Psoas muscle (tissue), 8 donors: ENCODE results near the gene MAGT1. TPM values are rescaled to one million over a fixed set of nuclear protein-coding genes. Genes with fewer than 3 reads are reported as not detected.
"Not testable (repeated sequence)": the region's sequence is repeated elsewhere in the genome, so short reads cannot be mapped to it uniquely, and the experiment has no call there.

Source experiments
- ATAC-seq, 4 donors: fragments of 200-7000 bp; cut with Tn5 transposase; one replicate each; pipeline ENCODE4 v1.9.1; 2020; ENCODE audit warnings: moderate library complexity in 3 of 4, mild to moderate bottlenecking in 2 of 4
- DNase-seq, 2 donors: peaks; one replicate each; pipeline ENCODE4 v3.0.0-alpha.2; 2020
- H3K27ac ChIP-seq: fragments of 200-600 bp; one replicate; pipeline ENCODE4 v1.8.0; 2022
- H3K27me3 ChIP-seq, 3 donors: fragments of 200-600 bp in 1 of 3; one replicate each; pipeline versions ENCODE4 v1.6.1 to v1.8.0; 2013 to 2022; ENCODE audit warnings: low read length in 2 of 3, mild to moderate bottlenecking in 2 of 3, moderate library complexity in 1 of 3; ENCODE audit not compliant: insufficient read depth in 3 of 3
- H3K36me3 ChIP-seq, 2 donors: fragments of 200-600 bp in 1 of 2; one replicate each; pipeline versions ENCODE4 v1.6.1 to v1.8.0; 2013 to 2022; ENCODE audit warnings: low read depth in 1 of 2, mild to moderate bottlenecking in 1 of 2, moderate library complexity in 1 of 2; ENCODE audit not compliant: insufficient read depth in 1 of 2
- H3K4me1 ChIP-seq: fragments of 200-600 bp; one replicate; pipeline ENCODE4 v1.8.0; 2022
- H3K4me3 ChIP-seq: fragments of 200-600 bp; one replicate; pipeline ENCODE4 v1.8.0; 2022; ENCODE audit warnings: mild to moderate bottlenecking
- H3K9me3 ChIP-seq: fragments of 200-600 bp; one replicate; pipeline ENCODE4 v1.8.0; 2022
- CTCF ChIP-seq: fragments of 200-600 bp; IDR thresholded peaks from one replicate; pipeline ENCODE4 v1.8.0; 2022; ENCODE audit warnings: antibody characterized with exemption
- WGBS, 3 donors: extraction: QIAGEN DNeasy Blood & Tissue Kit; methylation state at CpG; one replicate each; pipeline versions ENCODE4 v1.1.6 to v1.1.7; 2013; 5-methylcytosine and 5-hydroxymethylcytosine counted together
- intact Hi-C, 2 donors: fragments of 100-400 bp; cut with DNase I; formaldehyde crosslinking; loops; one replicate each; pipeline versions ENCODE4 v1.11.0 to v1.14.2; 2022
- polyA plus RNA-seq, 3 donors: library from polyadenylated mRNA; stranded (reverse); fragments of 200-250 nt; gene quantifications; one replicate each; pipeline ENCODE4 v1.2.3, GENCODE V29; 2013
- total RNA-seq, 4 donors: library from RNA; stranded (reverse); fragmentation: NEBNext Ultra II Directional in 2 of 4; extraction: Animal tissue kit (Norgen Biotek cat#: 25700) in 2 of 4; gene quantifications; one replicate each; pipeline versions ENCODE4 v1.2.1 to v1.2.4, GENCODE V29; 2021 to 2023
- donor health status: healthy with polysubstance abuse.
- donor health status: DM: no; HTN: no; CAD: no; lungs with moderate emphysema.
- donor health status: Bipolar disorder and iron deficiency.
- donor health status: healthy.
- donor health status: DM: yes; HTN: yes; CAD: no.
- donor health status: DM: no; HTN: no; CAD: no.
- donor health status: DM: no; HTN: no; CAD: no.
- donor health status: DM: yes; HTN: yes; CAD: no.

Gene MAGT1
- total and polyA plus RNA-seq, 7 donors: 12.6 to 30.7 (median 23.6) TPM

- WGBS, 3 donors: 80 to 98% (median 90%) methylated on average over 1 of the region's 1 CpG
These were observed 40.7 kb upstream of the MAGT1 start for GRCh38 chrX:77935886-77936285.

GRCh38 chrX:77930581-77930980 lies 35.3 kb upstream of the MAGT1 start:
- intact Hi-C loops: no loop called here
- no peaks in the 10 kb centered on the region for H3K36me3 ChIP-seq
- no peak for DNase-seq
- whole genome bisulfite sequencing, 3 donors: 61 to 100% (median 90%) methylated on average over 1 of the region's 1 CpG
- H3K27me3 ChIP-seq: no peaks in the 10 kb centered on the region
- no peaks in the 10 kb centered on the region for H3K9me3 ChIP-seq
- no peak overlapping the region for H3K4me3 ChIP-seq
- no peak for TF ChIP-seq CTCF
- H3K4me1 ChIP-seq: no peaks in the 10 kb centered on the region
- H3K27ac ChIP-seq: no peak overlapping the region
- ATAC-seq: no peak

More at GRCh38 chrX:77935886-77936285, 40.7 kb upstream of the MAGT1 start:
- Histone ChIP-seq H3K27ac (no peak overlapping the region), H3K4me3 (no peak overlapping the region), H3K4me1 (no peaks in the 10 kb centered on the region), H3K36me3 (no peaks in the 10 kb centered on the region), H3K27me3 (no peaks in the 10 kb centered on the region), H3K9me3 (no peaks in the 10 kb centered on the region)
- intact Hi-C loops: no loop called here
- DNase-seq (no peak), ATAC-seq (peak in 1 of 4 donors; percentile 37)
- no peak for TF ChIP-seq CTCF

GRCh38 chrX:77925764-77926163 lies 30.5 kb upstream of the MAGT1 start:
- TF ChIP-seq CTCF: no peak
- WGBS, 3 donors: 44 to 58% (median 49%) methylated on average over 3 of the region's 3 CpGs
- ATAC-seq (no peak), DNase-seq (no peak)
- no peak overlapping the region for H3K4me3 ChIP-seq
- no peaks in the 10 kb centered on the region for H3K36me3 ChIP-seq
- intact Hi-C loops: no loop called here
- no peaks in the 10 kb centered on the region for H3K4me1 ChIP-seq
- no peak overlapping the region for H3K27ac ChIP-seq
- no peaks in the 10 kb centered on the region for H3K9me3 ChIP-seq
- no peaks in the 10 kb centered on the region for H3K27me3 ChIP-seq

- H3K9me3 ChIP-seq: no peaks in the 10 kb centered on the region
- no peaks in the 10 kb centered on the region for H3K27me3 ChIP-seq
- no peak overlapping the region for H3K4me3 ChIP-seq
- DNase-seq (no peak), ATAC-seq (no peak)
- 86 to 99% (median 96%) methylated on average over 8 of the region's 8 CpGs for WGBS, 3 donors
- intact Hi-C loops: no loop called here
- H3K4me1 ChIP-seq: no peaks in the 10 kb centered on the region
- no peaks in the 10 kb centered on the region for H3K36me3 ChIP-seq
- TF ChIP-seq CTCF: no peak
- H3K27ac ChIP-seq: no peak overlapping the region
These were observed 29.2 kb upstream of the MAGT1 start for GRCh38 chrX:77924320-77924859.

GRCh38 chrX:77922787-77923186 lies 27.6 kb upstream of the MAGT1 start:
- Histone ChIP-seq H3K9me3 (no peaks in the 10 kb centered on the region), H3K4me1 (no peaks in the 10 kb centered on the region), H3K4me3 (no peak overlapping the region), H3K27ac (no peak overlapping the region), H3K27me3 (no peaks in the 10 kb centered on the region), H3K36me3 (no peaks in the 10 kb centered on the region)
- DNase-seq (no peak), ATAC-seq (no peak)
- no peak for TF ChIP-seq CTCF
- intact Hi-C loops: no loop called here

GRCh38 chrX:77919370-77919769 lies 24.1 kb upstream of the MAGT1 start:
- H3K27me3 ChIP-seq, H3K4me1 ChIP-seq, H3K36me3 ChIP-seq, H3K4me3 ChIP-seq, H3K27ac ChIP-seq, DNase-seq, ATAC-seq, H3K9me3 ChIP-seq: not testable (repeated sequence)
- 43 to 74% (median 51%) methylated on average over 6 of the region's 6 CpGs for WGBS, 3 donors
- intact Hi-C loops: loop anchor here (10.0 kb wide), 2 partner anchors 105 to 175 kb away; no protein-coding TSS in a partner anchor
